GM23338 (cell line): ENCODE data around the gene SULT1A2. TPM values are rescaled to one million over a fixed set of nuclear protein-coding genes. Genes with fewer than 3 reads are reported as not detected.

ENCODE experiments used
- ATAC-seq: fragments of 200-7000 bp; cut with Tn5 transposase; 3 replicates; pipeline ENCODE4 v1.9.1; 2020
- DNase-seq: peaks from one replicate; pipeline ENCODE4 v3.0.0-alpha.2; 2015; ENCODE audit warnings: low spot score
- H2AFZ ChIP-seq: fragments of 200-600 bp; sonication (generic); 2 replicates; pipeline ENCODE4 v1.8.0; 2016; ENCODE audit warnings: antibody characterized with exemption, mild to moderate bottlenecking, moderate library complexity
- H3F3A ChIP-seq: fragments of 200-600 bp; sonication (generic); replicated peaks from 2 replicates; pipeline ENCODE4 v1.8.0; 2017; ENCODE audit warnings: antibody characterized with exemption, mixed run types, low read depth
- H3K27ac ChIP-seq: fragments of 200-600 bp; sonication (generic); 2 replicates; pipeline ENCODE4 v1.6.1; 2016; ENCODE audit warnings: low read depth
- H3K27me3 ChIP-seq: fragments of 200-600 bp; sonication (generic); 2 replicates; pipeline ENCODE4 v1.8.0; 2016; ENCODE audit warnings: mild to moderate bottlenecking, mixed run types, moderate library complexity; ENCODE audit not compliant: insufficient read depth
- H3K36me3 ChIP-seq: fragments of 200-600 bp; sonication (generic); 2 replicates; pipeline ENCODE4 v1.8.0; 2016; ENCODE audit warnings: mild to moderate bottlenecking; ENCODE audit not compliant: insufficient read depth
- H3K4me1 ChIP-seq: fragments of 200-600 bp; sonication (generic); 2 replicates; pipeline ENCODE4 v1.8.0; 2016; ENCODE audit warnings: mild to moderate bottlenecking, moderate library complexity; ENCODE audit not compliant: insufficient read depth
- H3K4me2 ChIP-seq: fragments of 200-600 bp; sonication (generic); 2 replicates; pipeline ENCODE4 v1.7.1; 2017; ENCODE audit warnings: mixed run types
- H3K4me3 ChIP-seq: fragments of 200-600 bp; sonication (generic); 2 replicates; pipeline ENCODE4 v1.6.1; 2016; ENCODE audit warnings: mixed run types
- H3K79me2 ChIP-seq: fragments of 200-600 bp; sonication (generic); replicated peaks from 2 replicates; pipeline ENCODE4 v1.8.0; 2017; ENCODE audit warnings: mild to moderate bottlenecking; ENCODE audit not compliant: insufficient read depth
- H3K9me2 ChIP-seq: fragments of 200-600 bp; sonication (generic); 2 replicates; pipeline ENCODE4 v1.8.0; 2017; ENCODE audit not compliant: insufficient read depth
- H4K20me1 ChIP-seq: fragments of 200-600 bp; sonication (generic); replicated peaks from 2 replicates; pipeline ENCODE4 v1.8.0; 2017; ENCODE audit warnings: mild to moderate bottlenecking; ENCODE audit not compliant: insufficient read depth
- H3K27ac Mint-ChIP-seq: 2 replicates; pipeline ENCODE4 v1.8.0; 2020; ENCODE audit warnings: inconsistent platforms, mild to moderate bottlenecking, moderate library complexity, mixed read lengths
- H3K27me3 Mint-ChIP-seq: 3 replicates; pipeline ENCODE4 v1.8.0; 2022; ENCODE audit warnings: low read depth, mild to moderate bottlenecking, moderate library complexity, mixed read lengths, inconsistent platforms; ENCODE audit not compliant: insufficient read depth, poor library complexity
- H3K36me3 Mint-ChIP-seq: 3 replicates; pipeline ENCODE4 v1.8.0; 2021; ENCODE audit warnings: low read depth, mild to moderate bottlenecking, inconsistent platforms, moderate library complexity, mixed read lengths
- H3K4me1 Mint-ChIP-seq: 3 replicates; pipeline ENCODE4 v1.8.0; 2020; ENCODE audit warnings: mild to moderate bottlenecking, inconsistent platforms, mixed read lengths
- H3K4me3 Mint-ChIP-seq: 3 replicates; pipeline ENCODE4 v1.8.0; 2021; ENCODE audit warnings: moderate library complexity, mild to moderate bottlenecking, inconsistent platforms, mixed read lengths
- H3K9me3 Mint-ChIP-seq: 3 replicates; pipeline ENCODE4 v1.8.0; 2020; ENCODE audit warnings: moderate library complexity, mild to moderate bottlenecking, inconsistent platforms, mixed read lengths
- JUNB ChIP-seq: IDR thresholded peaks from one replicate; pipeline ENCODE4 v1.6.1; 2016; ENCODE audit warnings: antibody characterized with exemption; ENCODE audit not compliant: unreplicated experiment
- NANOG ChIP-seq: IDR thresholded peaks from 2 replicates; pipeline ENCODE4 v1.6.1; 2016; ENCODE audit warnings: antibody characterized with exemption, borderline replicate concordance
- POLR2AphosphoS5 ChIP-seq: IDR thresholded peaks from 2 replicates; pipeline ENCODE4 v1.6.1; 2016; ENCODE audit warnings: antibody characterized with exemption, low read depth
- ZNF114 ChIP-seq: fragments of 250-450 bp; sonication (Bioruptor Pico); IDR thresholded peaks from 2 replicates; pipeline ENCODE4 v1.5.0; 2020; ENCODE audit warnings: mild to moderate bottlenecking, moderate library complexity
- ZNF331 ChIP-seq: fragments of 250-450 bp; sonication (Bioruptor Pico); IDR thresholded peaks from 2 replicates; pipeline ENCODE4 v1.5.0; 2020; ENCODE audit warnings: low read depth, mild to moderate bottlenecking, moderate library complexity
- ZNF462 ChIP-seq: fragments of 250-450 bp; sonication (Bioruptor Pico); IDR thresholded peaks from 2 replicates; pipeline ENCODE4 v1.5.0; 2020; ENCODE audit warnings: mild to moderate bottlenecking, moderate library complexity
- polyA plus RNA-seq: library from polyadenylated mRNA; unstranded; fragments of >200 nt; fragmentation: Nextera tagmentation; extraction: Ambion mirVana; gene quantifications from 2 replicates; pipeline ENCODE4 v1.2.1, GENCODE V29; 2016
- total RNA-seq: library from RNA; depleted of rRNA; stranded (reverse); fragments of >200 nt; shearing (Covaris generic); gene quantifications from 2 replicates; pipeline ENCODE4 v1.2.3, GENCODE V29; 2014
- TF ChIP-seq, protein P1 (sequence below): IDR thresholded peaks from 2 replicates; pipeline ENCODE4 v1.6.1; 2016; ENCODE audit warnings: antibody characterized with exemption

SULT1A2 gene
- total and polyA plus RNA-seq, 2 experiments from 2014 or later, result 0.17 to 0.34 TPM

- TF ChIP-seq ZNF462 (CRISPR knock-in tag), result no peak
Observed at GRCh38 chr16:28606291-28607115, 9.7 kb upstream of the SULT1A2 start (continued).

DNA sequence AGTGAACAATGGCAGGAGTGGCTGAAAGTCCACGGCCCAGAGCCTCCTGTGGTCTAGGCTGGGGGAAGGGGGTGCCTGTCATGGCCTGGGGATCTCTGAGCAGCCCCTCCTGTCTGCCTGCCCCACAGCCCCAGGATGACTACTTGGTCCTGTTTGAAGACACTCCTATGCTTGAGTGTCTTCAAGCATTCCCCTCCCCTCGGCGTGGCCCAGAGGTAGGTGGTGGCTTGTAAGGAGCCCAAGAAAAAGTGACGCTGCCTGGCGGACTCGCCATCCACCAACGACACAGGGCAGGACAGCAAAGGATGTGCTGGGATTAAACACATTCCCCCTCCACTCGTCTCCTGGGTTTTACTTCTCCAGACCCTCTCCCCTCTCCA lies 7.3 kb upstream of the SULT1A2 start:
- no peaks in the 10 kb centered on the region for H3K9me3 Mint-ChIP-seq
- H3K27me3 Mint-ChIP-seq, result peaks cover 5% of the 10 kb centered on the region
- H3K27ac Mint-ChIP-seq, result no peak overlapping the region
- TF ChIP-seq POLR2AphosphoS5 (no peak), ZNF331 (no peak), ZNF114 (CRISPR knock-in tag) (no peak), NANOG (no peak), JUNB (no peak), ZNF462 (CRISPR knock-in tag) (no peak)
- TF ChIP-seq, protein P1, sequence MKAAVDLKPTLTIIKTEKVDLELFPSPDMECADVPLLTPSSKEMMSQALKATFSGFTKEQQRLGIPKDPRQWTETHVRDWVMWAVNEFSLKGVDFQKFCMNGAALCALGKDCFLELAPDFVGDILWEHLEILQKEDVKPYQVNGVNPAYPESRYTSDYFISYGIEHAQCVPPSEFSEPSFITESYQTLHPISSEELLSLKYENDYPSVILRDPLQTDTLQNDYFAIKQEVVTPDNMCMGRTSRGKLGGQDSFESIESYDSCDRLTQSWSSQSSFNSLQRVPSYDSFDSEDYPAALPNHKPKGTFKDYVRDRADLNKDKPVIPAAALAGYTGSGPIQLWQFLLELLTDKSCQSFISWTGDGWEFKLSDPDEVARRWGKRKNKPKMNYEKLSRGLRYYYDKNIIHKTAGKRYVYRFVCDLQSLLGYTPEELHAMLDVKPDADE, result no peak

More for the DNA sequence above, 7.3 kb upstream of the SULT1A2 start:
- ATAC-seq, result no peak
- H3K9me2 ChIP-seq, result no peaks in the 10 kb centered on the region
- no peak for DNase-seq
- no peaks in the 10 kb centered on the region for H4K20me1 ChIP-seq
- no peak overlapping the region for H3K4me3 ChIP-seq
- no peaks in the 10 kb centered on the region for H3K36me3 ChIP-seq
- peaks cover 1% of the 10 kb centered on the region; the same call in 2 of the 3 replicates for H3K4me1 Mint-ChIP-seq
- no peak overlapping the region for H3K4me2 ChIP-seq
- H3K4me1 ChIP-seq, result no peaks in the 10 kb centered on the region
- H2AFZ ChIP-seq, result no peak overlapping the region
- no peaks in the 10 kb centered on the region for H3K36me3 Mint-ChIP-seq
- H3K27ac ChIP-seq, result no peak overlapping the region
- no peaks in the 10 kb centered on the region for H3F3A ChIP-seq
- H3K79me2 ChIP-seq, result no peaks in the 10 kb centered on the region
- H3K4me3 Mint-ChIP-seq, result no peak overlapping the region
- H3K27me3 ChIP-seq, result no peaks in the 10 kb centered on the region
